ENCODE measurements around the gene ADSS2.

GRCh38 chr1:244449936-244450508 lies 1.7 kb downstream of the ADSS2 start:
- no peak for TF ChIP-seq POLR2A (IDR thresholded peaks at IDR 0.05)
- TF ChIP-seq, protein P1, sequence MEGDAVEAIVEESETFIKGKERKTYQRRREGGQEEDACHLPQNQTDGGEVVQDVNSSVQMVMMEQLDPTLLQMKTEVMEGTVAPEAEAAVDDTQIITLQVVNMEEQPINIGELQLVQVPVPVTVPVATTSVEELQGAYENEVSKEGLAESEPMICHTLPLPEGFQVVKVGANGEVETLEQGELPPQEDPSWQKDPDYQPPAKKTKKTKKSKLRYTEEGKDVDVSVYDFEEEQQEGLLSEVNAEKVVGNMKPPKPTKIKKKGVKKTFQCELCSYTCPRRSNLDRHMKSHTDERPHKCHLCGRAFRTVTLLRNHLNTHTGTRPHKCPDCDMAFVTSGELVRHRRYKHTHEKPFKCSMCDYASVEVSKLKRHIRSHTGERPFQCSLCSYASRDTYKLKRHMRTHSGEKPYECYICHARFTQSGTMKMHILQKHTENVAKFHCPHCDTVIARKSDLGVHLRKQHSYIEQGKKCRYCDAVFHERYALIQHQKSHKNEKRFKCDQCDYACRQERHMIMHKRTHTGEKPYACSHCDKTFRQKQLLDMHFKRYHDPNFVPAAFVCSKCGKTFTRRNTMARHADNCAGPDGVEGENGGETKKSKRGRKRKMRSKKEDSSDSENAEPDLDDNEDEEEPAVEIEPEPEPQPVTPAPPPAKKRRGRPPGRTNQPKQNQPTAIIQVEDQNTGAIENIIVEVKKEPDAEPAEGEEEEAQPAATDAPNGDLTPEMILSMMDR (IDR thresholded peaks at IDR 0.05), result no peak
